Neural progenitor cell (in vitro differentiated cells): ENCODE data around the gene PAXX. TPM values are rescaled to one million over a fixed set of nuclear protein-coding genes. Genes with fewer than 3 reads are reported as not detected.
"Not testable (repeated sequence)": the region's sequence is repeated elsewhere in the genome, so short reads cannot be mapped to it uniquely, and the experiment has no call there.

ENCODE experiments used
- DNase-seq: peaks from one replicate; pipeline ENCODE4 v3.0.0-alpha.2; 2016; ENCODE audit warnings: low spot score
- H2AFZ ChIP-seq: fragments of 200-600 bp; sonication (generic); replicated peaks from 2 replicates; pipeline ENCODE4 v1.6.1; 2016; ENCODE audit warnings: antibody characterized with exemption
- H3F3A ChIP-seq: fragments of 200-600 bp; sonication (generic); 2 replicates; pipeline ENCODE4 v1.6.1; 2016; ENCODE audit warnings: antibody characterized with exemption, low read depth
- H3K27ac ChIP-seq: fragments of 200-600 bp; sonication (generic); 2 replicates; pipeline ENCODE4 v1.5.1; 2016; ENCODE audit warnings: mild to moderate bottlenecking
- H3K27me3 ChIP-seq: fragments of 200-600 bp; sonication (generic); 2 replicates; pipeline ENCODE4 v1.6.1; 2016; ENCODE audit warnings: mild to moderate bottlenecking, moderate library complexity
- H3K36me3 ChIP-seq: fragments of 200-600 bp; sonication (generic); 2 replicates; pipeline ENCODE4 v1.5.1; 2016
- H3K4me1 ChIP-seq: fragments of 200-600 bp; sonication (generic); 2 replicates; pipeline ENCODE4 v1.6.1; 2016; ENCODE audit warnings: mixed run types
- H3K4me2 ChIP-seq: fragments of 200-600 bp; sonication (generic); 2 replicates; pipeline ENCODE4 v1.6.1; 2016
- H3K4me3 ChIP-seq: fragments of 200-600 bp; sonication (generic); 2 replicates; pipeline ENCODE4 v1.5.1; 2016
- H3K79me2 ChIP-seq: fragments of 200-600 bp; sonication (generic); 2 replicates; pipeline ENCODE4 v1.6.1; 2016; ENCODE audit warnings: low read depth
- H3K9ac ChIP-seq: fragments of 200-600 bp; sonication (generic); 2 replicates; pipeline ENCODE4 v1.6.1; 2016
- H3K9me3 ChIP-seq: fragments of 200-600 bp; sonication (generic); 2 replicates; pipeline ENCODE4 v1.5.1; 2016; ENCODE audit warnings: low read depth
- H4K20me1 ChIP-seq: fragments of 200-600 bp; sonication (generic); 2 replicates; pipeline ENCODE4 v1.6.1; 2016; ENCODE audit warnings: low read depth
- H3K27ac Mint-ChIP-seq: 3 replicates; pipeline ENCODE4 v1.8.0; 2021; ENCODE audit warnings: mixed read lengths
- H3K27me3 Mint-ChIP-seq: 2 replicates; pipeline ENCODE4 v1.8.0; 2022; ENCODE audit warnings: low read depth, mild to moderate bottlenecking, inconsistent platforms, moderate library complexity, mixed read lengths; ENCODE audit not compliant: insufficient read depth
- H3K36me3 Mint-ChIP-seq: 3 replicates; pipeline ENCODE4 v1.8.0; 2021; ENCODE audit warnings: mixed read lengths
- H3K4me1 Mint-ChIP-seq: 3 replicates; pipeline ENCODE4 v1.8.0; 2021; ENCODE audit warnings: mixed read lengths
- H3K4me3 Mint-ChIP-seq: 3 replicates; pipeline ENCODE4 v1.8.0; 2021; ENCODE audit warnings: mild to moderate bottlenecking, moderate library complexity, mixed read lengths
- H3K9me3 Mint-ChIP-seq: 3 replicates; pipeline ENCODE4 v1.8.0; 2020; ENCODE audit warnings: mixed read lengths
- EZH2 ChIP-seq: fragments of 200-600 bp; sonication (generic); IDR thresholded peaks from 2 replicates; pipeline ENCODE4 v1.6.1; 2017; ENCODE audit warnings: antibody characterized with exemption, mild to moderate bottlenecking, moderate library complexity
- EZH2phosphoT487 ChIP-seq: fragments of 200-600 bp; sonication (generic); IDR thresholded peaks from 2 replicates; pipeline ENCODE4 v1.6.1; 2017; ENCODE audit warnings: antibody characterized with exemption
- total RNA-seq: library from RNA; depleted of rRNA; stranded (reverse); fragments of >200 nt; gene quantifications from 2 replicates; pipeline ENCODE4 v1.2.3, GENCODE V29; 2015; ENCODE audit warnings: low replicate concordance
- TF ChIP-seq, protein P1 (sequence below): fragments of 200-600 bp; sonication (generic); IDR thresholded peaks from 2 replicates; pipeline ENCODE4 v1.5.1; 2017; ENCODE audit warnings: antibody characterized with exemption, mild to moderate bottlenecking

Gene PAXX
- total RNA-seq, 1 donor from 2014 or later = 31.5 TPM

DNA sequence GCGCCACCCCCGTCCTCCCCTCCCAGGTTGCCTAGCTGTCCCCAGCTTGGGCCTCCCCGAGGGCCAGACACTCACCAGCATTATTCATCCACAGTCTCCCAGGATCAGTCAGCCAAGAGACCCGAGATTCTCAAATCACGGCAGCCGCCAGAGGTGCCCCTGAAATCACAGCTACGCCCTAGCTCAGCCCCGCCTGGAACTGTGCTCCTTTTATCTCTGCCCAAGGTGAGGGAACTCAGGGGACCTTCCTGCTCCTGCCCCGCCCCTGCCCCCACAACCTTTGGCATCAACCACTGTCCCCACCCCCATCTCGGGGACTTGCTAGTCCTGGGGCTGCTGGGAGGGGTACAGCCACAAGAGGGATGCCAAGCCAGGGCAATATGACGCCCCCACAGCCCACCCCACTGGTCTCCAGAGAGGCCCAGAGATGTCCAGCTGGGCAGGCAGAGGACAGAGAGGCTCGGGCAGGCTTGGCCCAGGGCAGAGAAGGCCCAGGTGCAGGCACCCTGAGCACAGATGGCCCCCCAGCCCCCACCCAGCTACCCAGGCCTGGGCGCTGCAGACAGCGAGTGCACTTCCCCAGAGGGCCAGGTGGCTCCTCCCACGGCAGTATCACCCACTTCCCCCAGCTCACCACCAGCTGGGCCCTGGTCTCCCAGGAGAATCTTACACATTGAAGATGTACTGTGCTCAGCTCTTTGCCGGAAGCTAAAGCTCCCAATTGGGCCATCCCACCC lies 39.9 kb downstream of the PAXX start, which contains the start of gene FUT7:
Gene FUT7, minus strand, starts transcription at position 185 of the 737 bp plus-strand sequence. Its CDS starts 97 bp downstream, at position 88.
- Histone ChIP-seq H3K4me1 (peaks cover 5% of the 10 kb centered on the region), H3K4me2 (no peak within 1 kb of the TSS), H3K4me3 (no peak within 1 kb of the TSS), H3K9me3 (no peaks in the 10 kb centered on the region), H4K20me1 (no peaks in the 10 kb centered on the region), H3F3A (peaks cover 26% of the 10 kb centered on the region), H2AFZ (no peak within 1 kb of the TSS), H3K27me3 (peaks cover 18% of the 10 kb centered on the region), H3K36me3 (no peaks in the 10 kb centered on the region), H3K79me2 (no peaks in the 10 kb centered on the region), H3K9ac (no peak within 1 kb of the TSS), H3K27ac (no peak within 1 kb of the TSS)
- TF ChIP-seq, protein P1, sequence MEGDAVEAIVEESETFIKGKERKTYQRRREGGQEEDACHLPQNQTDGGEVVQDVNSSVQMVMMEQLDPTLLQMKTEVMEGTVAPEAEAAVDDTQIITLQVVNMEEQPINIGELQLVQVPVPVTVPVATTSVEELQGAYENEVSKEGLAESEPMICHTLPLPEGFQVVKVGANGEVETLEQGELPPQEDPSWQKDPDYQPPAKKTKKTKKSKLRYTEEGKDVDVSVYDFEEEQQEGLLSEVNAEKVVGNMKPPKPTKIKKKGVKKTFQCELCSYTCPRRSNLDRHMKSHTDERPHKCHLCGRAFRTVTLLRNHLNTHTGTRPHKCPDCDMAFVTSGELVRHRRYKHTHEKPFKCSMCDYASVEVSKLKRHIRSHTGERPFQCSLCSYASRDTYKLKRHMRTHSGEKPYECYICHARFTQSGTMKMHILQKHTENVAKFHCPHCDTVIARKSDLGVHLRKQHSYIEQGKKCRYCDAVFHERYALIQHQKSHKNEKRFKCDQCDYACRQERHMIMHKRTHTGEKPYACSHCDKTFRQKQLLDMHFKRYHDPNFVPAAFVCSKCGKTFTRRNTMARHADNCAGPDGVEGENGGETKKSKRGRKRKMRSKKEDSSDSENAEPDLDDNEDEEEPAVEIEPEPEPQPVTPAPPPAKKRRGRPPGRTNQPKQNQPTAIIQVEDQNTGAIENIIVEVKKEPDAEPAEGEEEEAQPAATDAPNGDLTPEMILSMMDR = no peak
- TF ChIP-seq EZH2phosphoT487 = no peak
- no peak for TF ChIP-seq EZH2
- H3K4me3 Mint-ChIP-seq = no peak within 1 kb of the TSS
- H3K36me3 Mint-ChIP-seq = no peaks in the 10 kb centered on the region
- H3K4me1 Mint-ChIP-seq = peaks cover 8% of the 10 kb centered on the region
- no peak for DNase-seq
- H3K27me3 Mint-ChIP-seq = no peaks in the 10 kb centered on the region
- no peak within 1 kb of the TSS for H3K27ac Mint-ChIP-seq
- no peaks in the 10 kb centered on the region for H3K9me3 Mint-ChIP-seq

DNA sequence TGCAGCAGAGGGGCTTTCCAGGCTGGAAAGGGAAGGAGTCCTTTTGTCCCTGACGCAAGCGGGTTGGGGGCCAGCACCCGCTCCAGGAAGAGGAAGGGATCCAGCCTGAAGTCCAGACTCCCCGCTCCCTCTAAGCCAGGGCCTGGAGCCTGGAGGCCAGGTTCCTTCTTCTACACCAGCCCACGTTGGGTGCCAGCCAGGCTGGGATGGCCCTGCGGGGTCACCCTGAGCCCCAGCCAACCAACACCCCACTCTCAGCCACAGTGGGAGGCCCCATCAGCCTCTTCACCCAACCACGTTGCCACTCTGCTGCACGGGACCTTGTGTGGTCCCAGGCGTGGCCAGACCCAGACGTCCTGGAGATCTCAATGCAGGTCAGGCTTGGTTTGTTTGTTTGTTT lies 40.6 kb downstream of the PAXX start:
- peaks cover 11% of the 10 kb centered on the region for H3K27me3 ChIP-seq
- H3F3A ChIP-seq = peaks cover 20% of the 10 kb centered on the region
- no peaks in the 10 kb centered on the region for H3K9me3 ChIP-seq
- Mint-ChIP-seq H3K9me3 (no peaks in the 10 kb centered on the region), H3K27me3 (no peaks in the 10 kb centered on the region), H3K27ac (no peak overlapping the region), H3K36me3 (no peaks in the 10 kb centered on the region), H3K4me1 (peaks cover 5% of the 10 kb centered on the region), H3K4me3 (no peak overlapping the region)
- no peak overlapping the region for H3K4me3 ChIP-seq
- H2AFZ ChIP-seq = no peak overlapping the region
- no peaks in the 10 kb centered on the region for H3K4me1 ChIP-seq
- TF ChIP-seq EZH2 = no peak
- TF ChIP-seq EZH2phosphoT487 = no peak
- TF ChIP-seq, protein P1 = no peak
- H3K79me2 ChIP-seq = no peaks in the 10 kb centered on the region
- H3K36me3 ChIP-seq = no peaks in the 10 kb centered on the region
- DNase-seq = no peak
- no peak overlapping the region for H3K27ac ChIP-seq
- no peaks in the 10 kb centered on the region for H4K20me1 ChIP-seq
- no peak overlapping the region for H3K9ac ChIP-seq
- no peak overlapping the region for H3K4me2 ChIP-seq

DNA sequence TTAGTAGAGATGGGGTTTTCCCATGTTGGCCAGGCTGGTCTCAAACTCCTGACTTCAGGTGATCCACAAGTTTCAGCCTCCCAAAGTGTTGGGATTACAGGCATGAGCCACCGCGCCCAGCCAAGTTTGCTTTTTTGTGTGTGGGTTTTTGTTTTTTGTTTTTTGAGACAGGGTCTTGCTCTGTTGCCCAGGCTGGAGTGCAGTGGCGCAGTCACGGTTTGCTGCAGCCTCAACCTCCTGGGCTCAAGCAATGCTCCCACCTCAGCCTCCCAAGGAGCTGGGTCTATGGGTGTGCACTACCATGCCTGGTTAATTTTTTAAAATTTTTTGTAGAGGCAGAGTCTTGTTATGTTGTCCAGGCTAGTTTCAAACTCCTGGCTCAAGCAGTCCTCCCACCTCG lies 41.3 kb downstream of the PAXX start:
- not testable (repeated sequence) for H3K9me3 Mint-ChIP-seq, H3K4me3 Mint-ChIP-seq, H3K36me3 ChIP-seq, DNase-seq, H3K9me3 ChIP-seq, H3K27me3 ChIP-seq, H3K4me3 ChIP-seq, H3K27ac ChIP-seq, H3K4me1 Mint-ChIP-seq, H3K9ac ChIP-seq, H4K20me1 ChIP-seq, H3K4me1 ChIP-seq, H2AFZ ChIP-seq, H3K36me3 Mint-ChIP-seq, H3K27me3 Mint-ChIP-seq, H3K79me2 ChIP-seq, H3K4me2 ChIP-seq, H3K27ac Mint-ChIP-seq
- H3F3A ChIP-seq = peaks cover 18% of the 10 kb centered on the region

DNA sequence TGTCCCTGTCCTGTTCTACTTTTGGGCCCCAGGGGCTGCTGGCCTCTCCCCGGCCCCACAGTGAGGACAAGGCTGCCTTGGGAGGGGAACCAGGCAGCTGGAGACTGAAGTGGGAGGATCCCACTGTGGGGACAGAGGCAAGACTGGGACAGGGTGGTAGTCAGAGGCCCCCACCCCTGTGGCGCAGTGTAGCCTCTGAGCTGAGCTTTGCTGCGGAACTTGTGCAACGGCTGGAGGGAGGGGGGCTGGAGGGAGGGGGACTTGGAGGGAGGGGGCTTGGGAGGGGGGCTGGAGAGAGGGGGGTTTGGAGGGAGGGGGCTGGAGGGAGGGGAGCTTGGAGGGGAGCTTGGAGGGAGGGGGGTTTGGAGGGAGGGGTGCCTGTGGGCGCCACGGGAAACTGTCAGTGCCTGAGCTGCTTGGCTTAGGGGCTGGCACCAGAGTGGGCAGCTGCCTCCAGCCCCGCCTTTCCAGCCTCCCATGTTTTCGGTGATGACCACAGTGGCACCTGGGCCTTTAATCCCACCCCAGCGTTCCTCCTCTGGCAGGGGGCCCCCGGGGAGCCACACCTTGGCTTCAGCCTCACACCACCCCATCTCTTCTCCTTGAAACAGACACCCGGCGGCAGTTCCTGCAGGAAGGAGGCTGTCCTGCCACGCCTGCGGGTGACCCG lies 42.0 kb downstream of the PAXX start:
- H3K27ac ChIP-seq = no peak overlapping the region
- Mint-ChIP-seq H3K4me3 (no peak overlapping the region), H3K27me3 (no peaks in the 10 kb centered on the region), H3K9me3 (no peaks in the 10 kb centered on the region), H3K4me1 (peaks cover 5% of the 10 kb centered on the region), H3K27ac (no peak overlapping the region), H3K36me3 (no peaks in the 10 kb centered on the region)
- TF ChIP-seq EZH2 = no peak
- TF ChIP-seq, protein P1 = no peak
- TF ChIP-seq EZH2phosphoT487 = no peak
- no peaks in the 10 kb centered on the region for H3K79me2 ChIP-seq
- H3K9me3 ChIP-seq = no peaks in the 10 kb centered on the region
- H3F3A ChIP-seq = peaks cover 11% of the 10 kb centered on the region
- H3K4me3 ChIP-seq = no peak overlapping the region
- no peak for DNase-seq
- H3K4me2 ChIP-seq = no peak overlapping the region
- no peak overlapping the region for H3K9ac ChIP-seq
- H3K27me3 ChIP-seq = peaks cover 2% of the 10 kb centered on the region
- H2AFZ ChIP-seq = no peak overlapping the region
- H3K36me3 ChIP-seq = no peaks in the 10 kb centered on the region
- H4K20me1 ChIP-seq = no peaks in the 10 kb centered on the region
- no peaks in the 10 kb centered on the region for H3K4me1 ChIP-seq
